Spleen (tissue), 7 donors: ENCODE measurements around the gene PRKCB.

Source experiments
- POLR2A ChIP-seq, 3 donors: fragments of 450-650 bp; IDR thresholded peaks; one replicate each; pipeline ENCODE4 v1.5.1; 2017; ENCODE audit warnings: antibody characterized with exemption in 3 of 3, mild to moderate bottlenecking in 1 of 3
- POLR2AphosphoS5 ChIP-seq, 3 donors: sonication (generic); formaldehyde crosslinking; IDR thresholded peaks; one replicate each; pipeline ENCODE4 v1.5.1; 2017; ENCODE audit warnings: antibody characterized with exemption in 3 of 3
- TF ChIP-seq, protein P1 (sequence below), 11 experiments: fragments of 200-600 bp in 7 of 11; fragments of 450-650 bp in 4 of 11; sonication (generic) in 4 of 11; IDR thresholded peaks in 8 of 11; conservative IDR thresholded peaks in 3 of 11; 1 replicate in 7 of 11; 2 replicates in 4 of 11; pipeline versions ENCODE4 v1.4.0 to v1.8.0; 2016 to 2021; ENCODE audit warnings: antibody characterized with exemption in 11 of 11, inconsistent platforms in 4 of 11, mild to moderate bottlenecking in 1 of 11
- donor health status: DM: no; HTN: no; CAD: no; lungs with moderate emphysema.
- donor health status: DM: no; HTN: no; CAD: no.
- donor health status: DM: no; HTN: no; CAD: no.

DNA sequence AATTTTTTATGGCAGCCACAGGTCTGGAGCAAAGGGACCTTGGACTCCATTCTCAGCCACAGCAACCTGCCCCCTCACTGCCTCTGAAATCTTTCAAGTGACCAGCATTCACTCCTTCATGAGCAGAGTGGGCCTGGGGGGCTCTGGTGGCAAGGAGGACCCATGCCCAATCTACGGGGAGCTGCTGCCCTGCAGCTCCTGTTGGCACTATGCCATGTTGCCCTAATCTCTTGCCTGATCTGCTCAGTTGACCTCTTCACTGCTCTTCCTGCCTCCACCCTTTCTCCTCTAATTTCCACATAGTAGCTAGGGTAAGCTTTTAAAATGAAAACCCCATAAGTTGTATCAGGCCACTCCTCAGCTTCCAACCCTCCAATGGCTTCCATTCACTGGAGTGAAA, 2.9 kb upstream of the PRKCB start:
- TF ChIP-seq, protein P1, sequence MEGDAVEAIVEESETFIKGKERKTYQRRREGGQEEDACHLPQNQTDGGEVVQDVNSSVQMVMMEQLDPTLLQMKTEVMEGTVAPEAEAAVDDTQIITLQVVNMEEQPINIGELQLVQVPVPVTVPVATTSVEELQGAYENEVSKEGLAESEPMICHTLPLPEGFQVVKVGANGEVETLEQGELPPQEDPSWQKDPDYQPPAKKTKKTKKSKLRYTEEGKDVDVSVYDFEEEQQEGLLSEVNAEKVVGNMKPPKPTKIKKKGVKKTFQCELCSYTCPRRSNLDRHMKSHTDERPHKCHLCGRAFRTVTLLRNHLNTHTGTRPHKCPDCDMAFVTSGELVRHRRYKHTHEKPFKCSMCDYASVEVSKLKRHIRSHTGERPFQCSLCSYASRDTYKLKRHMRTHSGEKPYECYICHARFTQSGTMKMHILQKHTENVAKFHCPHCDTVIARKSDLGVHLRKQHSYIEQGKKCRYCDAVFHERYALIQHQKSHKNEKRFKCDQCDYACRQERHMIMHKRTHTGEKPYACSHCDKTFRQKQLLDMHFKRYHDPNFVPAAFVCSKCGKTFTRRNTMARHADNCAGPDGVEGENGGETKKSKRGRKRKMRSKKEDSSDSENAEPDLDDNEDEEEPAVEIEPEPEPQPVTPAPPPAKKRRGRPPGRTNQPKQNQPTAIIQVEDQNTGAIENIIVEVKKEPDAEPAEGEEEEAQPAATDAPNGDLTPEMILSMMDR (IDR thresholded peaks at IDR 0.05 in 8 of 11, conservative IDR thresholded peaks at IDR 0.05 in 3 of 11): no peak
- no peak for TF ChIP-seq POLR2AphosphoS5 (IDR thresholded peaks at IDR 0.05)
- no peak for TF ChIP-seq POLR2A (IDR thresholded peaks at IDR 0.05)
